CD4-positive, CD25-positive, alpha-beta regulatory T cell (primary cell): ENCODE results near the gene SH2B2. TPM values are rescaled to one million over a fixed set of nuclear protein-coding genes. Genes with fewer than 3 reads are reported as not detected.

Experiments used
- ATAC-seq, 2 donors: fragments of 150-1000 bp; cut with Tn5 transposase; one replicate each; pipeline ENCODE4 v1.10.0; 2021; ENCODE audit warnings: low read depth in 2 of 2, moderate number of reproducible peaks in 2 of 2, moderate library complexity in 1 of 2
- DNase-seq, 3 donors: peaks; one replicate each; pipeline versions ENCODE4 v3.0.0 to v3.0.0-alpha.2; 2012 to 2022; ENCODE audit warnings: mixed read lengths in 1 of 3
- H3K27ac ChIP-seq: one replicate; pipeline ENCODE4 v1.7.0; 2013; ENCODE audit warnings: mild to moderate bottlenecking, low read length; ENCODE audit not compliant: insufficient read depth, poor library complexity, severe bottlenecking
- H3K27me3 ChIP-seq: one replicate; pipeline ENCODE4 v1.7.0; 2013; ENCODE audit warnings: low read length; ENCODE audit not compliant: control insufficient read depth, insufficient read depth
- H3K36me3 ChIP-seq: one replicate; pipeline ENCODE4 v1.7.0; 2013; ENCODE audit warnings: mild to moderate bottlenecking, low read length, moderate library complexity; ENCODE audit not compliant: control insufficient read depth, insufficient read depth
- H3K4me1 ChIP-seq: 2 replicates; pipeline ENCODE4 v1.7.0; 2013; ENCODE audit warnings: mild to moderate bottlenecking, low read length; ENCODE audit not compliant: insufficient read depth, control insufficient read depth, poor library complexity, severe bottlenecking
- H3K4me3 ChIP-seq: one replicate; pipeline ENCODE4 v1.7.0; 2013; ENCODE audit warnings: low read depth, mild to moderate bottlenecking, low read length, moderate library complexity
- H3K9me3 ChIP-seq, 2 experiments: 1 replicate in 1 of 2; 2 replicates in 1 of 2; pipeline ENCODE4 v1.7.0; 2013; ENCODE audit warnings: low read length in 2 of 2, mild to moderate bottlenecking in 1 of 2, moderate library complexity in 1 of 2; ENCODE audit not compliant: control insufficient read depth in 2 of 2
- H3K27ac Mint-ChIP-seq, 3 donors: one replicate each; pipeline ENCODE4 v1.8.0; 2020 to 2022; ENCODE audit warnings: mild to moderate bottlenecking in 3 of 3, mixed read lengths in 3 of 3, moderate library complexity in 2 of 3
- H3K27me3 Mint-ChIP-seq: one replicate; pipeline ENCODE4 v1.8.0; 2022; ENCODE audit warnings: mild to moderate bottlenecking, mixed read lengths
- H3K36me3 Mint-ChIP-seq: one replicate; pipeline ENCODE4 v1.8.0; 2020; ENCODE audit warnings: mixed read lengths
- H3K4me1 Mint-ChIP-seq, 4 donors: one replicate each; pipeline ENCODE4 v1.8.0; 2020 to 2022; ENCODE audit warnings: mixed read lengths in 4 of 4, mild to moderate bottlenecking in 1 of 4
- H3K4me3 Mint-ChIP-seq, 4 donors: one replicate each; pipeline ENCODE4 v1.8.0; 2020 to 2022; ENCODE audit warnings: mild to moderate bottlenecking in 4 of 4, mixed read lengths in 4 of 4, moderate library complexity in 3 of 4
- H3K9me3 Mint-ChIP-seq, 7 donors: one replicate each; pipeline ENCODE4 v1.8.0; 2020 to 2022; ENCODE audit warnings: mixed read lengths in 7 of 7, mild to moderate bottlenecking in 3 of 7, moderate library complexity in 2 of 7
- polyA plus RNA-seq, 4 donors: library from polyadenylated mRNA; unstranded; fragments of 300-500 nt; fragmentation: Illumina TruSeq; gene quantifications; one replicate each; pipeline ENCODE4 v1.2.3, GENCODE V29; 2021
- total RNA-seq: library from RNA; stranded (reverse); gene quantifications from one replicate; pipeline ENCODE4 v1.2.3, GENCODE V29; 2022

Gene SH2B2
- total and polyA plus RNA-seq, 5 donors from 2014 or later: 0.24 to 0.94 (median 0.70) TPM

- no peaks in the 10 kb centered on the region for H3K36me3 Mint-ChIP-seq
- peaks cover 0 to 27% (median 5%) of the 10 kb centered on the region in 4 donors for H3K4me1 Mint-ChIP-seq
- H3K9me3 Mint-ChIP-seq: peaks cover 0 to 1% (median 0%) of the 10 kb centered on the region in 7 donors
- H3K27me3 Mint-ChIP-seq: peaks cover 19% of the 10 kb centered on the region
- peak overlapping the region in 1 of 3 donors; percentile 46 for H3K27ac Mint-ChIP-seq
- H3K9me3 ChIP-seq: no peaks in the 10 kb centered on the region
- DNase-seq: no peak
- ATAC-seq: no peak
- H3K4me3 ChIP-seq: no peak overlapping the region
- H3K4me1 ChIP-seq: peaks cover 33% of the 10 kb centered on the region
- H3K27me3 ChIP-seq: no peaks in the 10 kb centered on the region
- no peaks in the 10 kb centered on the region for H3K36me3 ChIP-seq
- H3K27ac ChIP-seq: no peak overlapping the region
- H3K4me3 Mint-ChIP-seq: peak overlapping the region in 3 of 4 donors; percentile 75 to 92 (median 83)
These were observed 1.7 kb upstream of the SH2B2 start for GRCh38 chr7:102284891-102285539.

GRCh38 chr7:102285540-102286236 lies 980 bp upstream of the SH2B2 start:
- Histone ChIP-seq H3K9me3 (no peaks in the 10 kb centered on the region), H3K27ac (no peak overlapping the region), H3K4me3 (no peak overlapping the region), H3K36me3 (no peaks in the 10 kb centered on the region), H3K27me3 (no peaks in the 10 kb centered on the region), H3K4me1 (peaks cover 33% of the 10 kb centered on the region)
- no peak for ATAC-seq
- H3K36me3 Mint-ChIP-seq: no peaks in the 10 kb centered on the region
- peaks cover 19% of the 10 kb centered on the region for H3K27me3 Mint-ChIP-seq
- DNase-seq: no peak
- H3K9me3 Mint-ChIP-seq: no peaks in the 10 kb centered on the region
- H3K4me1 Mint-ChIP-seq: peaks cover 0 to 29% (median 5%) of the 10 kb centered on the region in 4 donors
- no peak overlapping the region for H3K27ac Mint-ChIP-seq
- H3K4me3 Mint-ChIP-seq: peak overlapping the region; percentile 83 to 92 (median 88)

- Mint-ChIP-seq H3K27ac (no peak overlapping the region), H3K9me3 (no peaks in the 10 kb centered on the region), H3K4me3 (peak overlapping the region in 3 of 4 donors; percentile 67 to 73 (median 71)), H3K4me1 (peaks cover 0 to 38% (median 11%) of the 10 kb centered on the region in 4 donors), H3K36me3 (no peaks in the 10 kb centered on the region), H3K27me3 (peaks cover 19% of the 10 kb centered on the region)
- DNase-seq (peak in 1 of 3 donors; percentile 31), ATAC-seq (peak; percentile 14 to 23)
- Histone ChIP-seq H3K27ac (no peak overlapping the region), H3K4me3 (peak overlapping the region; percentile 37), H3K4me1 (peaks cover 33% of the 10 kb centered on the region), H3K27me3 (no peaks in the 10 kb centered on the region), H3K36me3 (no peaks in the 10 kb centered on the region), H3K9me3 (no peaks in the 10 kb centered on the region)
These were observed 678 bp downstream of the SH2B2 start for GRCh38 chr7:102287111-102287980.

GRCh38 chr7:102287981-102288278 lies 1.3 kb downstream of the SH2B2 start:
- DNase-seq: no peak

GRCh38 chr7:102288285-102288930 lies 1.7 kb downstream of the SH2B2 start:
- H3K27me3 ChIP-seq: no peaks in the 10 kb centered on the region
- no peak overlapping the region for H3K27ac ChIP-seq
- no peaks in the 10 kb centered on the region for H3K9me3 Mint-ChIP-seq
- no peaks in the 10 kb centered on the region for H3K36me3 ChIP-seq
- no peaks in the 10 kb centered on the region for H3K9me3 ChIP-seq
- H3K27ac Mint-ChIP-seq: peak overlapping the region in 1 of 3 donors; percentile 25
- peak overlapping the region; percentile 37 for H3K4me3 ChIP-seq
- DNase-seq (peak in 1 of 3 donors; percentile 23), ATAC-seq (no peak)
- H3K27me3 Mint-ChIP-seq: peaks cover 19% of the 10 kb centered on the region
- no peaks in the 10 kb centered on the region for H3K36me3 Mint-ChIP-seq
- peak overlapping the region; percentile 55 to 80 (median 70) for H3K4me3 Mint-ChIP-seq
- H3K4me1 Mint-ChIP-seq: peaks cover 0 to 38% (median 11%) of the 10 kb centered on the region in 4 donors
- peaks cover 33% of the 10 kb centered on the region for H3K4me1 ChIP-seq

More at GRCh38 chr7:102287981-102288278, 1.3 kb downstream of the SH2B2 start:
- Histone ChIP-seq H3K4me1 (peaks cover 33% of the 10 kb centered on the region), H3K9me3 (no peaks in the 10 kb centered on the region), H3K27me3 (no peaks in the 10 kb centered on the region), H3K4me3 (peak overlapping the region; percentile 37), H3K36me3 (no peaks in the 10 kb centered on the region), H3K27ac (no peak overlapping the region)
- Mint-ChIP-seq H3K27me3 (peaks cover 19% of the 10 kb centered on the region), H3K4me3 (peak overlapping the region in 3 of 4 donors; percentile 53 to 73 (median 71)), H3K4me1 (peaks cover 0 to 38% (median 11%) of the 10 kb centered on the region in 4 donors), H3K27ac (no peak overlapping the region), H3K9me3 (no peaks in the 10 kb centered on the region), H3K36me3 (no peaks in the 10 kb centered on the region)
- ATAC-seq: no peak

DNA sequence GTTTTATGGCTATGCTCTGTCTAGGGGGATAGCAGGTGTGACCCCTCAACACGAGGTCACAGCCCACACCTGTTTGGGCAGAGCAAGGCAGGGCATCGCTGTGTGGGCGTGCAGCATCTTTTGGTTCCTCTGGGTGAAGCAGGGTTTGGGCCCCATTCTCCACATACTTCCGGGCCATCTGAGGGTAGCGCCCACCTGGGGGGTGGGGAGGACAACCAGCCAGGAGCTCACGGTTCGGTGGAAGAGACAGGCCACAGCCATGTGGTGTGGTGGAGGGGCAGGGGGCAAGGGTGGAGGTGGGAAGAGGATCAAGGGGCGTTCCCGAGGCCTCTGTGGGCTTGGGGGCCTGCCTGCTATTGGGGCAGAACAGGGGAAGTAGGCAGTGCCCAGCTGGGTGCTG lies 2.4 kb downstream of the SH2B2 start:
- no peak for ATAC-seq
- no peaks in the 10 kb centered on the region for H3K9me3 ChIP-seq
- no peak overlapping the region for H3K27ac ChIP-seq
- Mint-ChIP-seq H3K27ac (no peak overlapping the region), H3K36me3 (no peaks in the 10 kb centered on the region), H3K9me3 (no peaks in the 10 kb centered on the region), H3K4me3 (peak overlapping the region; percentile 15 to 80 (median 68)), H3K4me1 (peaks cover 0 to 38% (median 11%) of the 10 kb centered on the region in 4 donors), H3K27me3 (peaks cover 19% of the 10 kb centered on the region)
- no peaks in the 10 kb centered on the region for H3K36me3 ChIP-seq
- no peaks in the 10 kb centered on the region for H3K27me3 ChIP-seq
- no peak overlapping the region for H3K4me3 ChIP-seq
- peaks cover 33% of the 10 kb centered on the region for H3K4me1 ChIP-seq
- no peak for DNase-seq
